ENCODE results near the gene LRGUK. TPM values are rescaled to one million over a fixed set of nuclear protein-coding genes. Genes with fewer than 3 reads are reported as not detected.

LRGUK gene
- total and polyA plus RNA-seq, 2 of the 8 experiments (the other 6 are each of a cell fraction or from before 2014, with no cell fraction given): 1.5 to 3.6 TPM

- Histone ChIP-seq H3K4me3 (ENCODE audit: extremely low read depth in 1 of 4, insufficient read depth in 2 of 4, low read depth in 3 of 4, low read length in 4 of 4) (no peak overlapping the region), H2BK20ac (ENCODE audit: low read length) (no peak overlapping the region), H4K20me1 (replicated peaks in 1 of 2; ENCODE audit: control insufficient read depth in 1 of 2, insufficient read depth in 2 of 2, low read length in 2 of 2) (no peaks in the 10 kb centered on the region), H2BK12ac (ENCODE audit: low read depth, low read length) (no peak overlapping the region), H4K91ac (replicated peaks; ENCODE audit: insufficient read length, low read length) (no peak overlapping the region), H3K14ac (ENCODE audit: insufficient read length) (no peak overlapping the region), H4K8ac (ENCODE audit: extremely low read depth, insufficient read depth, low read length) (no peak overlapping the region), H3K4me1 (replicated peaks in 1 of 4; ENCODE audit: control insufficient read depth in 3 of 4, insufficient read depth in 4 of 4, low read length in 3 of 4) (no peaks in the 10 kb centered on the region; a peak in 1 of 7 replicates), H3K4me2 (ENCODE audit: insufficient read depth in 1 of 2, low read depth in 2 of 2, low read length in 2 of 2) (no peak overlapping the region), H3K56ac (replicated peaks; ENCODE audit: insufficient read length, low read depth, low read length) (no peak overlapping the region), H4K5ac (ENCODE audit: insufficient read length, low read depth, low read length) (no peak overlapping the region), H3K27ac (ENCODE audit: low read depth, low read length) (no peak overlapping the region), H2BK15ac (ENCODE audit: low read length) (no peak overlapping the region), H3K9ac (replicated peaks in 1 of 4; ENCODE audit: extremely low read depth in 1 of 4, low read depth in 3 of 4, low read length in 3 of 4) (no peak overlapping the region), H3K4ac (replicated peaks; ENCODE audit: insufficient read length, low read depth, low read length) (no peak overlapping the region), H3K18ac (ENCODE audit: extremely low read depth, low read length) (no peak overlapping the region), H3K27me3 (replicated peaks in 1 of 4; ENCODE audit: control insufficient read depth in 3 of 4, extremely low read depth in 1 of 4, insufficient read depth in 3 of 4, low read length in 3 of 4) (no peaks in the 10 kb centered on the region), H2AFZ (ENCODE audit: low read length) (no peak overlapping the region), H2AK5ac (ENCODE audit: low read depth, low read length) (no peak overlapping the region), H3K23ac (ENCODE audit: insufficient read length) (no peak overlapping the region), H3K79me1 (ENCODE audit: low read depth, low read length) (no peaks in the 10 kb centered on the region), H3K79me2 (ENCODE audit: control insufficient read depth in 1 of 2, insufficient read depth in 2 of 2, low read length in 2 of 2) (no peaks in the 10 kb centered on the region), H3K23me2 (ENCODE audit: low read depth, low read length) (no peaks in the 10 kb centered on the region; the same call in 1 of the 2 replicates), H3K36me3 (ENCODE audit: control insufficient read depth in 2 of 4, insufficient read depth in 4 of 4, low read length in 3 of 4) (no peaks in the 10 kb centered on the region), H2BK5ac (ENCODE audit: low read depth, low read length) (no peak overlapping the region), H3K9me3 (ENCODE audit: insufficient read depth in 2 of 2, low read depth in 1 of 2, low read length in 1 of 2) (no peaks in the 10 kb centered on the region), H2BK120ac (replicated peaks; ENCODE audit: low read depth, low read length) (no peak overlapping the region)
- DNase-seq (ENCODE audit: low read depth in 1 of 2, low spot score in 2 of 2) (no peak), FAIRE-seq (no peak)
- WGBS, 2 experiments (ENCODE audit: extremely low coverage in 1 of 2, insufficient coverage in 1 of 2, insufficient read length in 1 of 2, insufficient replicate concordance in 2 of 2, low coverage in 1 of 2, low lambda C conversion rate in 2 of 2, missing lambda C conversion rate in 1 of 2): 91% methylated on average over 6 of the region's 6 CpGs; no CpG with 5 or more reads in 1 of the 2 experiments
- ChIA-PET CTCF (ENCODE audit: partially characterized antibody) (interaction anchor here (1.2 to 2.2 kb wide), 4 partner anchors 15 to 322 kb away, joined by 3 to 5 read pairs (median 4); no protein-coding TSS in a partner anchor), POLR2A (ENCODE audit: partially characterized antibody) (no interaction called here)
- TF ChIP-seq JUN (IDR thresholded peaks at IDR 0.05; ENCODE audit: low read depth, low read length): no peak
- TF ChIP-seq SIRT6 (IDR thresholded peaks at IDR 0.05; ENCODE audit: low read length): no peak
- no peak for TF ChIP-seq RFX5 (IDR thresholded peaks at IDR 0.05; ENCODE audit: borderline replicate concordance, low read depth, low read length)
- no peak for TF ChIP-seq BACH1 (IDR thresholded peaks at IDR 0.05; ENCODE audit: low read length)
- TF ChIP-seq GTF2F1 (IDR thresholded peaks at IDR 0.05; ENCODE audit: borderline replicate concordance, low read depth, low read length): no peak
- TF ChIP-seq JUND (IDR thresholded peaks at IDR 0.05; ENCODE audit: low read length): no peak
- no peak for TF ChIP-seq SAP30 (IDR thresholded peaks at IDR 0.05; ENCODE audit: insufficient read depth, insufficient replicate concordance, low read length)
- no peak for TF ChIP-seq CREB1 (IDR thresholded peaks at IDR 0.05)
- TF ChIP-seq HDAC2 (IDR thresholded peaks at IDR 0.05; ENCODE audit: borderline replicate concordance in 1 of 2, low read depth in 2 of 2, low read length in 2 of 2): no peak
- TF ChIP-seq EP300 (IDR thresholded peaks at IDR 0.05; ENCODE audit: borderline replicate concordance in 1 of 2, low read depth in 2 of 2, low read length in 2 of 2): no peak
- no peak for TF ChIP-seq CBX5 (IDR thresholded peaks at IDR 0.05; ENCODE audit: low read depth, low read length)
Observed at GRCh38 chr7:134175334-134176036, 48.3 kb downstream of the LRGUK start.
